AG04449 (cell line): ENCODE results near the gene PIP5KL1.

Experiments used
- CTCF ChIA-PET: fragments of 350-600 bp; formaldehyde crosslinking; extraction: SDS; loops from one replicate; lab custom pipeline; 2021; ENCODE audit warnings: antibody characterized with exemption; lab: Yijun Ruan, JAX
- POLR2A ChIA-PET: fragments of 400-600, 350-600 bp; formaldehyde crosslinking; extraction: SDS; loops from one replicate; lab custom pipeline; 2020; ENCODE audit warnings: antibody characterized with exemption, inconsistent platforms; lab: Yijun Ruan, JAX
- DNase-seq: peaks from one replicate; pipeline ENCODE4 v3.0.0-alpha.2; 2010; ENCODE audit warnings: low read depth, low spot score
- H3K4me3 ChIP-seq: 2 replicates; pipeline ENCODE4 v1.5.1; 2011; ENCODE audit warnings: low read depth, mild to moderate bottlenecking, control low read depth, low read length
- CTCF ChIP-seq: IDR thresholded peaks from one replicate; pipeline ENCODE4 v1.5.1; 2011; ENCODE audit warnings: mild to moderate bottlenecking, moderate library complexity, low read length, control low read depth, inconsistent platforms; ENCODE audit not compliant: insufficient read depth; ENCODE audit errors: missing control alignments

Gene PIP5KL1

GRCh38 chr9:127945942-127946341 lies 15.4 kb upstream of the PIP5KL1 start:
- H3K4me3 ChIP-seq = no peak overlapping the region
- no peak for TF ChIP-seq CTCF
- POLR2A ChIA-PET = no interaction called here
- CTCF ChIA-PET = interaction anchor here (6.5 to 14.3 kb wide), 3 partner anchors 88 to 170 kb away, joined by 131 to 173 read pairs (median 149); no protein-coding TSS in a partner anchor
- no peak for DNase-seq

- CTCF ChIA-PET = interaction anchor here (6.5 to 14.3 kb wide), 4 partner anchors 11 to 170 kb away, joined by 131 to 226 read pairs (median 161); no protein-coding TSS in a partner anchor
- POLR2A ChIA-PET = no interaction called here
- TF ChIP-seq CTCF = no peak
- H3K4me3 ChIP-seq = no peak overlapping the region
- DNase-seq = no peak
Observed at GRCh38 chr9:127945338-127945737, 14.8 kb upstream of the PIP5KL1 start.

- DNase-seq = no peak
- ChIA-PET POLR2A (no interaction called here), CTCF (interaction anchor here (1.2 to 14.3 kb wide), 21 partner anchors 11 to 171 kb away, joined by 3 to 226 read pairs (median 18); partner anchors contain the start of gene EEIG1)
- no peak overlapping the region for H3K4me3 ChIP-seq
- TF ChIP-seq CTCF = no peak
Observed at GRCh38 chr9:127944586-127945218, 14.1 kb upstream of the PIP5KL1 start.

GRCh38 chr9:127943731-127944144 lies 13.2 kb upstream of the PIP5KL1 start:
- peak; percentile 98 for TF ChIP-seq CTCF
- ChIA-PET POLR2A (interaction anchor here (0.7 kb wide), 1 partner anchor 156 kb away, joined by 3 read pairs; no protein-coding TSS in a partner anchor), CTCF (interaction anchor here (0.7 to 14.3 kb wide), 40 partner anchors 10 to 185 kb away, joined by 3 to 226 read pairs (median 8); partner anchors contain the start of genes EEIG1, NAIF1, PIP5KL1 and SLC25A25)
- no peak for DNase-seq
- no peak overlapping the region for H3K4me3 ChIP-seq

GRCh38 chr9:127943011-127943662 lies 12.6 kb upstream of the PIP5KL1 start:
- POLR2A ChIA-PET = interaction anchor here (0.7 kb wide), 1 partner anchor 9 kb away, joined by 3 read pairs; no protein-coding TSS in a partner anchor

More at GRCh38 chr9:127943011-127943662, 12.6 kb upstream of the PIP5KL1 start:
- DNase-seq = no peak
- no peak for TF ChIP-seq CTCF
- CTCF ChIA-PET = interaction anchor here (0.7 to 14.3 kb wide), 45 partner anchors 9 to 185 kb away, joined by 3 to 226 read pairs (median 7); partner anchors contain the start of genes EEIG1, NAIF1, PIP5KL1 and ST6GALNAC6
- no peak overlapping the region for H3K4me3 ChIP-seq
